GM12878 (cell line): Measurements from ENCODE around the gene ZNF22. TPM values are rescaled to one million over a fixed set of nuclear protein-coding genes. Genes with fewer than 3 reads are reported as not detected.

Experiments used
- CBX3 ChIP-seq: fragments of 200-600 bp; sonication (generic); IDR thresholded peaks from 2 replicates; pipeline ENCODE4 v1.6.1; 2016; ENCODE audit warnings: low read depth, borderline replicate concordance
- CREM ChIP-seq: IDR thresholded peaks from 2 replicates; pipeline ENCODE4 v1.6.1; 2014; ENCODE audit warnings: antibody characterized with exemption, low read depth
- DPF2 ChIP-seq: fragments of 450-650 bp; IDR thresholded peaks from 2 replicates; pipeline ENCODE4 v1.6.1; 2017; ENCODE audit warnings: mild to moderate bottlenecking
- EGR1 ChIP-seq, 2 experiments: IDR thresholded peaks; 1 replicate in 1 of 2; 2 replicates in 1 of 2; pipeline ENCODE4 v1.6.1; 2011 to 2012; ENCODE audit warnings: low read depth in 2 of 2, low read length in 2 of 2, borderline replicate concordance in 1 of 2, mild to moderate bottlenecking in 1 of 2, moderate library complexity in 1 of 2
- HDGF ChIP-seq: fragments of 450-650 bp; IDR thresholded peaks from 2 replicates; pipeline ENCODE4 v1.6.1; 2016; ENCODE audit warnings: antibody characterized with exemption
- IRF4 ChIP-seq: IDR thresholded peaks from 2 replicates; pipeline ENCODE4 v1.6.1; 2011; ENCODE audit warnings: low read depth, low read length
- KAT2A ChIP-seq: conservative IDR thresholded peaks from 2 replicates; pipeline ENCODE4 v1.6.1; 2011; ENCODE audit warnings: low read depth, low read length; ENCODE audit not compliant: control insufficient read depth
- MTA2 ChIP-seq: fragments of 450-650 bp; IDR thresholded peaks from 2 replicates; pipeline ENCODE4 v1.6.1; 2016; ENCODE audit warnings: low read depth, mild to moderate bottlenecking, moderate library complexity
- MTA3 ChIP-seq: IDR thresholded peaks from 2 replicates; pipeline ENCODE4 v1.6.1; 2012; ENCODE audit warnings: low read length, inconsistent platforms, borderline replicate concordance
- NR2C2 ChIP-seq: IDR thresholded peaks from 2 replicates; pipeline ENCODE4 v1.6.1; 2011; ENCODE audit warnings: borderline replicate concordance, low read depth; ENCODE audit not compliant: control insufficient read depth, insufficient read length
- POLR2A ChIP-seq: IDR thresholded peaks from 2 replicates; pipeline ENCODE4 v1.6.1; 2011; ENCODE audit warnings: low read depth, mild to moderate bottlenecking, low read length
- RAD21 ChIP-seq: IDR thresholded peaks from 2 replicates; pipeline ENCODE4 v1.6.1; 2011; ENCODE audit warnings: mild to moderate bottlenecking, low read depth, low read length, moderate library complexity; ENCODE audit not compliant: insufficient read depth
- SMARCA5 ChIP-seq: fragments of 450-650 bp; IDR thresholded peaks from 2 replicates; pipeline ENCODE4 v1.6.1; 2017; ENCODE audit warnings: mild to moderate bottlenecking
- STAT1 ChIP-seq: fragments of 450-650 bp; conservative IDR thresholded peaks from 2 replicates; pipeline ENCODE4 v1.6.1; 2014; ENCODE audit warnings: antibody characterized with exemption, mild to moderate bottlenecking
- SUPT20H ChIP-seq: IDR thresholded peaks from 2 replicates; pipeline ENCODE4 v1.6.1; 2011; ENCODE audit warnings: low read depth, mild to moderate bottlenecking, low read length, moderate library complexity, borderline replicate concordance; ENCODE audit not compliant: control insufficient read depth
- TAF1 ChIP-seq: IDR thresholded peaks from 2 replicates; pipeline ENCODE4 v1.6.1; 2011; ENCODE audit warnings: mild to moderate bottlenecking, low read depth, low read length, borderline replicate concordance
- TARDBP ChIP-seq: IDR thresholded peaks from 2 replicates; pipeline ENCODE4 v1.6.1; 2016; ENCODE audit warnings: borderline replicate concordance
- TBL1XR1 ChIP-seq: IDR thresholded peaks from 2 replicates; pipeline ENCODE4 v1.6.1; 2012; ENCODE audit warnings: low read depth, low read length, improper control_type of control experiment
- TCF3 ChIP-seq: IDR thresholded peaks from 2 replicates; pipeline ENCODE4 v1.6.1; 2012; ENCODE audit warnings: low read depth, mild to moderate bottlenecking, low read length, borderline replicate concordance; ENCODE audit not compliant: insufficient read depth
- WRNIP1 ChIP-seq: IDR thresholded peaks from 2 replicates; pipeline ENCODE4 v1.6.1; 2011; ENCODE audit warnings: low read depth, low read length, improper control_type of control experiment, borderline replicate concordance
- ZNF622 ChIP-seq: fragments of 450-650 bp; IDR thresholded peaks from 2 replicates; pipeline ENCODE4 v1.6.1; 2017; ENCODE audit warnings: mild to moderate bottlenecking, inconsistent platforms
- polyA plus RNA-seq, 11 experiments: library from polyadenylated mRNA; depleted of rRNA in 4 of 11; unstranded in 6 of 11; stranded (reverse) in 5 of 11; fragments of >200 nt; fragmentation: Nextera tagmentation in 4 of 11; fragmentation: Illumina TruSeq in 1 of 11; extraction: Ambion mirVana in 4 of 11; extraction: Trizol in 1 of 11; gene quantifications; 1 replicate in 1 of 11; 2 replicates in 10 of 11; pipeline versions ENCODE4 v1.2.1 to v1.2.3, GENCODE V29; 2011 to 2016; ENCODE audit warnings: inconsistent platforms in 2 of 11, missing spikeins in 2 of 11, low read depth in 1 of 11
- total RNA-seq, 4 experiments: library from RNA; depleted of rRNA in 3 of 4; stranded (reverse); fragments of >200 nt in 3 of 4; fragmentation: Illumina TruSeq in 1 of 4; extraction: Trizol in 1 of 4; gene quantifications; 2 replicates each; pipeline versions ENCODE4 v1.2.1 to v1.2.3, GENCODE V29; 2013 to 2021
- TF ChIP-seq, protein P1 (sequence below): fragments of 450-650 bp; IDR thresholded peaks from 2 replicates; pipeline ENCODE4 v1.6.1; 2017; ENCODE audit warnings: low read depth, mild to moderate bottlenecking, moderate library complexity
- TF ChIP-seq, protein P2 (sequence below): fragments of 450-650 bp; IDR thresholded peaks from 2 replicates; pipeline ENCODE4 v1.6.1; 2016; ENCODE audit warnings: mild to moderate bottlenecking, moderate library complexity, borderline replicate concordance
- TF ChIP-seq, protein P3 (sequence below): IDR thresholded peaks from 2 replicates; pipeline ENCODE4 v1.6.1; 2011; ENCODE audit warnings: low read depth, low read length, improper control_type of control experiment, borderline replicate concordance

ZNF22 gene
- total and polyA plus RNA-seq, 10 of the 15 experiments (the other 5 are each of a cell fraction or from before 2014, with no cell fraction given) = 31.1 to 74.4 (median 43.8) TPM

DNA sequence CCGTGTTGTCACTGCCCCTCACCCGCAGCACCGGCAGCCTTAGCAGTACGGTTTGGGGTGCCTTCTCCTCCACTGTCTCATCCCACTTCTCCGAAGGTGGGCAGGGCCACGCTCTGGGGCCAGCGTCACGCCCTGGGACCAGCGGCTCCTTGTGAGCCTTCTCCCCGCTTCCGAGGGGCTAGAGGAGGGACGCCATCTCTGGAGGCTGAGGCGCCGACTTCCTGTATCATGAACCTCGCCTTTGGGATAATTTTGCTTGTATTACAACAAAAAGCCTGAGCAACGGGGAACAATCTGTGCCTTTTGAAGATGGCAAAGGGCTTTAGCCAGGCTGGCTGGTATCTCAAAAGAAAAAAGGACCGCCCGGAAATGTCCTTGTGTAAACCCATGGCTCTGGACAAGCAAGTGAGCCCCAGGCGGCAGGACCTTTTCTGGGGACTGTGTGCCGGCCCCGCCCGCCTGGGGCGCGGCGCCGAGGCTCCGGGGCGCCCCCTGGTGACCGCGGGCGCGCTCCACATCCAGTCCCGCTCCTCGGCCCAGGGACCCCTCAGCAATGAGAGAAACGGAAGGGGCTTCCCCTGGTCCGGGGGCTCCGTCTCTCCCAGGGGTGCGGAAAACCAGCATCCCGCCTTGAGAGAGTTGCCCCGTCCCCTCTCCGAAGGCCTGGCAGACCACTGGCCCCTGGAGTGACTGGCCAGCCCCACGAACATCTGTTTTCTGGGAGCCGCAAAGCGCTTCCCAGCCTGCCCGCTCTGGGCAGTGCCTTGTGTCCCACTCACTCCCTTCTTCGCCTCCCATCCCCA is 25.9 kb upstream of the ZNF22 start (continued):
- TF ChIP-seq TCF3 (0 out of 2 replicates have a peak, but pooled peaks have one; percentile 24), ZNF622 (no peak), TBL1XR1 (peak; percentile 59; the same call in 1 of the 2 replicates), KAT2A (no peak), RAD21 (peak; percentile 79), STAT1 (peak; percentile 88; the same call in 1 of the 2 replicates), SMARCA5 (peak; percentile 88), TARDBP (no peak), MTA3 (no peak), CREM (no peak), MTA2 (no peak), POLR2A (peak; percentile 46), HDGF (no peak), EGR1 (IDR thresholded peaks at IDR 0.05; ENCODE audit: borderline replicate concordance in 1 of 2, low read depth in 2 of 2, low read length in 2 of 2) (no peak), DPF2 (peak; percentile 72; the same call in 1 of the 2 replicates), WRNIP1 (no peak), NR2C2 (no peak), TAF1 (no peak), SUPT20H (no peak), CBX3 (no peak), IRF4 (no peak)
- TF ChIP-seq, protein P1, sequence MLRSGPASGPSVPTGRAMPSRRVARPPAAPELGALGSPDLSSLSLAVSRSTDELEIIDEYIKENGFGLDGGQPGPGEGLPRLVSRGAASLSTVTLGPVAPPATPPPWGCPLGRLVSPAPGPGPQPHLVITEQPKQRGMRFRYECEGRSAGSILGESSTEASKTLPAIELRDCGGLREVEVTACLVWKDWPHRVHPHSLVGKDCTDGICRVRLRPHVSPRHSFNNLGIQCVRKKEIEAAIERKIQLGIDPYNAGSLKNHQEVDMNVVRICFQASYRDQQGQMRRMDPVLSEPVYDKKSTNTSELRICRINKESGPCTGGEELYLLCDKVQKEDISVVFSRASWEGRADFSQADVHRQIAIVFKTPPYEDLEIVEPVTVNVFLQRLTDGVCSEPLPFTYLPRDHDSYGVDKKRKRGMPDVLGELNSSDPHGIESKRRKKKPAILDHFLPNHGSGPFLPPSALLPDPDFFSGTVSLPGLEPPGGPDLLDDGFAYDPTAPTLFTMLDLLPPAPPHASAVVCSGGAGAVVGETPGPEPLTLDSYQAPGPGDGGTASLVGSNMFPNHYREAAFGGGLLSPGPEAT = no peak
- TF ChIP-seq, protein P2, sequence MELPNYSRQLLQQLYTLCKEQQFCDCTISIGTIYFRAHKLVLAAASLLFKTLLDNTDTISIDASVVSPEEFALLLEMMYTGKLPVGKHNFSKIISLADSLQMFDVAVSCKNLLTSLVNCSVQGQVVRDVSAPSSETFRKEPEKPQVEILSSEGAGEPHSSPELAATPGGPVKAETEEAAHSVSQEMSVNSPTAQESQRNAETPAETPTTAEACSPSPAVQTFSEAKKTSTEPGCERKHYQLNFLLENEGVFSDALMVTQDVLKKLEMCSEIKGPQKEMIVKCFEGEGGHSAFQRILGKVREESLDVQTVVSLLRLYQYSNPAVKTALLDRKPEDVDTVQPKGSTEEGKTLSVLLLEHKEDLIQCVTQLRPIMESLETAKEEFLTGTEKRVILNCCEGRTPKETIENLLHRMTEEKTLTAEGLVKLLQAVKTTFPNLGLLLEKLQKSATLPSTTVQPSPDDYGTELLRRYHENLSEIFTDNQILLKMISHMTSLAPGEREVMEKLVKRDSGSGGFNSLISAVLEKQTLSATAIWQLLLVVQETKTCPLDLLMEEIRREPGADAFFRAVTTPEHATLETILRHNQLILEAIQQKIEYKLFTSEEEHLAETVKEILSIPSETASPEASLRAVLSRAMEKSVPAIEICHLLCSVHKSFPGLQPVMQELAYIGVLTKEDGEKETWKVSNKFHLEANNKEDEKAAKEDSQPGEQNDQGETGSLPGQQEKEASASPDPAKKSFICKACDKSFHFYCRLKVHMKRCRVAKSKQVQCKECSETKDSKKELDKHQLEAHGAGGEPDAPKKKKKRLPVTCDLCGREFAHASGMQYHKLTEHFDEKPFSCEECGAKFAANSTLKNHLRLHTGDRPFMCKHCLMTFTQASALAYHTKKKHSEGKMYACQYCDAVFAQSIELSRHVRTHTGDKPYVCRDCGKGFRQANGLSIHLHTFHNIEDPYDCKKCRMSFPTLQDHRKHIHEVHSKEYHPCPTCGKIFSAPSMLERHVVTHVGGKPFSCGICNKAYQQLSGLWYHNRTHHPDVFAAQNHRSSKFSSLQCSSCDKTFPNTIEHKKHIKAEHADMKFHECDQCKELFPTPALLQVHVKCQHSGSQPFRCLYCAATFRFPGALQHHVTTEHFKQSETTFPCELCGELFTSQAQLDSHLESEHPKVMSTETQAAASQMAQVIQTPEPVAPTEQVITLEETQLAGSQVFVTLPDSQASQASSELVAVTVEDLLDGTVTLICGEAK = no peak
- TF ChIP-seq, protein P3, sequence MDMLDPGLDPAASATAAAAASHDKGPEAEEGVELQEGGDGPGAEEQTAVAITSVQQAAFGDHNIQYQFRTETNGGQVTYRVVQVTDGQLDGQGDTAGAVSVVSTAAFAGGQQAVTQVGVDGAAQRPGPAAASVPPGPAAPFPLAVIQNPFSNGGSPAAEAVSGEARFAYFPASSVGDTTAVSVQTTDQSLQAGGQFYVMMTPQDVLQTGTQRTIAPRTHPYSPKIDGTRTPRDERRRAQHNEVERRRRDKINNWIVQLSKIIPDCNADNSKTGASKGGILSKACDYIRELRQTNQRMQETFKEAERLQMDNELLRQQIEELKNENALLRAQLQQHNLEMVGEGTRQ = no peak
